ENCODE results near the gene PCDH15. TPM values are rescaled to one million over a fixed set of nuclear protein-coding genes. Genes with fewer than 3 reads are reported as not detected.

The PCDH15 gene
- total RNA-seq, 1 donor from 2014 or later, result 0.25 TPM

DNA sequence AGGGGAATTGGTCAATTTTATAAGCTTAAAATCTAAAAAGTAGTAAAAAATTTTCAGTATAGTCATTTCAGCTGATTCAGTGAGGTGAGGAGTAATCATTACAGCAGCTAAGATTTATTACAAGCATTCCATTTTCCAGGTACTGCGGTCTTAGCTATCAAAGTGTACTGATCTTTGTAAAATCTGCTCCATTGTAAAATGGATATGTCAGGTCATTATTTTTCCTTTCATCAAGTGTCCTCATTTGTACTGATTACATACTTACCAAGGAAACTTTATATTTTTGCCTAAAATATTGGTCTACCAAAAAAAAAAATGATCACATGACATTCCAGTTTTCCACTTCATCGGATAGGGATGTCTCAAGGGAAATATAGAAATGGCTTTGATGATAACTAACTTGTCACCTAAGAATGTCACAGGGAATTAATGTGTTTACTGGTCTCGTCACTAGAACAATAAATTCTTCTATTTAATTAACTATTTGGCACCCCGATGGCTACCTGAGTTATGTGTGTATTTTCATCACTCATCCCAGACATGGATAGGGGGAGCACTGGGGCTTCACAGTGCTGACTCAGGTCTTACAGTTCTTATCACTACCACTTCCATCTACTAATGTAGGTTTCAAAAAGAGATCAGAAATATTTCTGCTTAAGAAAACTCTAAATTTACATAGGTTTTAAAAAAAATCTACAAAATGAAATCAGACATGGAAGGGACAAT lies 948.4 kb downstream of the PCDH15 start:
- no peak overlapping the region for H3K4me3 ChIP-seq
- TF ChIP-seq, protein P1, sequence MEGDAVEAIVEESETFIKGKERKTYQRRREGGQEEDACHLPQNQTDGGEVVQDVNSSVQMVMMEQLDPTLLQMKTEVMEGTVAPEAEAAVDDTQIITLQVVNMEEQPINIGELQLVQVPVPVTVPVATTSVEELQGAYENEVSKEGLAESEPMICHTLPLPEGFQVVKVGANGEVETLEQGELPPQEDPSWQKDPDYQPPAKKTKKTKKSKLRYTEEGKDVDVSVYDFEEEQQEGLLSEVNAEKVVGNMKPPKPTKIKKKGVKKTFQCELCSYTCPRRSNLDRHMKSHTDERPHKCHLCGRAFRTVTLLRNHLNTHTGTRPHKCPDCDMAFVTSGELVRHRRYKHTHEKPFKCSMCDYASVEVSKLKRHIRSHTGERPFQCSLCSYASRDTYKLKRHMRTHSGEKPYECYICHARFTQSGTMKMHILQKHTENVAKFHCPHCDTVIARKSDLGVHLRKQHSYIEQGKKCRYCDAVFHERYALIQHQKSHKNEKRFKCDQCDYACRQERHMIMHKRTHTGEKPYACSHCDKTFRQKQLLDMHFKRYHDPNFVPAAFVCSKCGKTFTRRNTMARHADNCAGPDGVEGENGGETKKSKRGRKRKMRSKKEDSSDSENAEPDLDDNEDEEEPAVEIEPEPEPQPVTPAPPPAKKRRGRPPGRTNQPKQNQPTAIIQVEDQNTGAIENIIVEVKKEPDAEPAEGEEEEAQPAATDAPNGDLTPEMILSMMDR (IDR thresholded peaks at IDR 0.05), result no peak
- TF ChIP-seq POLR2AphosphoS5 (IDR thresholded peaks at IDR 0.05; ENCODE audit: insufficient read depth in 1 of 2, low read depth in 1 of 2) (no peak), POLR2A (IDR thresholded peaks at IDR 0.05) (no peak)
- intact Hi-C loops (cut with DNase I), result no loop called here

DNA sequence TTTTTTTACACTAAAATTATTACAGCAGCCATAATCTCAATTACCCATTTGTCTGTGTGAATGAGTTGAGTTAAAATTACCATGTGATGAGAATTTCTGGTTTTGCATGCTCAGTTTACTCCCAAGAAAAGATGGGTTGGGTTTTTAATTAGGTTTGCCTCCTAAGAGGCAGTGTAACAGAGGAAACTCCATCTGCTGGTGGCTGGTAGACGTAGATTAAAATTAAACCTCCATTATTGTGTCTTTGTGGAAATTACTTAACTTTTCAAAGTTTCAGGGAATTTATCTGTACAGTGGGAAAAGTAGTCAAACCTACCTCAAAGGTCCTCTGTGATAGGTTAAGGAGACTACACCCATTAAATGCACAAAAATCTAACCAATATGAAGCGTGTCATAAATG lies 954.2 kb downstream of the PCDH15 start:
- TF ChIP-seq, protein P1 (IDR thresholded peaks at IDR 0.05), result no peak
- TF ChIP-seq POLR2AphosphoS5 (IDR thresholded peaks at IDR 0.05; ENCODE audit: insufficient read depth in 1 of 2, low read depth in 1 of 2) (no peak), POLR2A (IDR thresholded peaks at IDR 0.05) (no peak)
- Histone ChIP-seq H3K27ac (no peak overlapping the region), H3K4me3 (no peak overlapping the region), H3K36me3 (no peaks in the 10 kb centered on the region), H3K4me1 (no peaks in the 10 kb centered on the region), H3K9me3 (no peaks in the 10 kb centered on the region), H3K27me3 (no peaks in the 10 kb centered on the region)
- intact Hi-C loops (cut with DNase I), result no loop called here
- no peak for DNase-seq (ENCODE audit: extremely low spot score in 2 of 2)

More for the DNA sequence above, 948.4 kb downstream of the PCDH15 start:
- DNase-seq (ENCODE audit: extremely low spot score in 2 of 2), result no peak
- Histone ChIP-seq H3K36me3 (no peaks in the 10 kb centered on the region), H3K27me3 (no peaks in the 10 kb centered on the region), H3K9me3 (no peaks in the 10 kb centered on the region), H3K27ac (no peak overlapping the region), H3K4me1 (no peaks in the 10 kb centered on the region)

- intact Hi-C loops (cut with DNase I), result no loop called here
- H3K9me3 ChIP-seq, result no peaks in the 10 kb centered on the region
- H3K27ac ChIP-seq, result no peak overlapping the region
- no peaks in the 10 kb centered on the region for H3K36me3 ChIP-seq
- no peaks in the 10 kb centered on the region for H3K27me3 ChIP-seq
- no peaks in the 10 kb centered on the region for H3K4me1 ChIP-seq
- no peak overlapping the region for H3K4me3 ChIP-seq
- TF ChIP-seq POLR2A (IDR thresholded peaks at IDR 0.05) (no peak), POLR2AphosphoS5 (IDR thresholded peaks at IDR 0.05; ENCODE audit: insufficient read depth in 1 of 2, low read depth in 1 of 2) (no peak)
- TF ChIP-seq, protein P1 (IDR thresholded peaks at IDR 0.05), result no peak
- DNase-seq (ENCODE audit: extremely low spot score in 2 of 2), result no peak
Measured at GRCh38 chr10:53843736-53844362, 957.2 kb downstream of the PCDH15 start.

DNA sequence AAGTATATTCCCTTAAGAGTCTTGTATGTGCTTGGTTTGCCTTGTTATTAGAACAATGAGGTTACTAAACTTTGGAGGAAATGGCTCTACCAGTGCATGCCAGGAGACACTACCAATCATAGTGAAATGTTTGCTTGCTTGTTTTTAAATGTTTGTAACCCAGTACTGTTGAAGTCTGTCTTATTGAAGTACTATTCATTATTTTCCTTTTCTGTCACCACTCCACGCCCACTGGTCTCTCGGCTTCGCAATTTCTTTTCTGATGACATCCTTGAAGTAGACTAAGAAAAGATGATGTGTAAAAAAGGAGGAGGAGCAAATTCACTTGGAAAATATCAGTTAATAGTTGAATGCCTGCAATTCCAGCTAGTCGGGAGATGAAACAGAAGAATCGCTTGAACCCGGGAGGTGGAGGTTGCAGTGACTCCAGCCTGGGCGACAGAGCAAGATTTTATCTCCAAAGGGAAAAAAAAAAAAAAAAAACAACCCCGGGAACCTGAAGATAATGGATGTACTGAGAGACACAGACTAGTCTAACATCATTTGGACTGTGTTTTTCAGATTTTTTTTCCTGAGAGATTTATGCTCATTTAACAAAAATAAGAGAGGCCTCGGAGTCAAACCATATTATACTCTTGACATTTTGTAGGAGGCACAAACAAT lies 959.4 kb downstream of the PCDH15 start:
- intact Hi-C loops (cut with DNase I), result no loop called here

More for the DNA sequence above, 959.4 kb downstream of the PCDH15 start:
- Histone ChIP-seq H3K36me3 (no peaks in the 10 kb centered on the region), H3K4me3 (no peak overlapping the region), H3K27me3 (no peaks in the 10 kb centered on the region), H3K27ac (no peak overlapping the region), H3K4me1 (no peaks in the 10 kb centered on the region), H3K9me3 (no peaks in the 10 kb centered on the region)
- DNase-seq (ENCODE audit: extremely low spot score in 2 of 2), result no peak
- TF ChIP-seq POLR2AphosphoS5 (IDR thresholded peaks at IDR 0.05; ENCODE audit: insufficient read depth in 1 of 2, low read depth in 1 of 2) (no peak), POLR2A (IDR thresholded peaks at IDR 0.05) (no peak)
- TF ChIP-seq, protein P1 (IDR thresholded peaks at IDR 0.05), result no peak
